ENCODE measurements around the gene RNF44. TPM values are rescaled to one million over a fixed set of nuclear protein-coding genes. Genes with fewer than 3 reads are reported as not detected.

Gene RNF44
- 19.6 and 22.2 TPM in 2 replicates for total RNA-seq (2014; rRNA removed; shearing (Covaris generic))

GRCh38 chr5:176536902-176537553 lies at the start of gene RNF44:
TSS of gene RNF44 (minus strand) at chr5:176537402. CDS start at chr5:176532472, 4,930 bp downstream.

GRCh38 chr5:176548967-176549444 lies 11.8 kb upstream of the RNF44 start, which contains the start of gene CDHR2:
TSS of gene CDHR2 (plus strand) at chr5:176549342. CDS start at chr5:176565353, 16,011 bp downstream.

Small RNA genes within 50 kb of the gene (small RNA-seq; reads per million reads assigned to genes)
- gene RF00019 (not detected), gene RN7SL684P (not detected)

Other genes with a start within 250 kb of the RNF44 start
- gene KIAA1191, start 175.6 kb downstream of the RNF44 start, total RNA-seq (2014; rRNA removed; shearing (Covaris generic)) = 46.6 and 53.0 TPM in 2 replicates
- gene ARL10, start 171.9 kb downstream of the RNF44 start, total RNA-seq (2014; rRNA removed; shearing (Covaris generic)) = 0.30 and 1.4 TPM in 2 replicates
- 162 and 174 TPM in 2 replicates for gene NOP16, start 148.8 kb downstream of the RNF44 start, total RNA-seq (2014; rRNA removed; shearing (Covaris generic))
- gene HIGD2A, start 148.7 kb downstream of the RNF44 start, total RNA-seq (2014; rRNA removed; shearing (Covaris generic)) = 75.3 and 99.4 TPM in 2 replicates
- gene CLTB, start 120.9 kb downstream of the RNF44 start, total RNA-seq (2014; rRNA removed; shearing (Covaris generic)) = 131 and 132 TPM in 2 replicates
- 48.2 and 48.7 TPM in 2 replicates for gene FAF2, start 89.0 kb downstream of the RNF44 start, total RNA-seq (2014; rRNA removed; shearing (Covaris generic))
- not detected in 2 replicates for gene CDHR2, start 11.9 kb upstream of the RNF44 start, total RNA-seq (2014; rRNA removed; shearing (Covaris generic))
- 10.1 and 11.0 TPM in 2 replicates for gene GPRIN1, start 72.8 kb upstream of the RNF44 start, total RNA-seq (2014; rRNA removed; shearing (Covaris generic))
- not detected in 2 replicates for gene SNCB, start 93.1 kb upstream of the RNF44 start, total RNA-seq (2014; rRNA removed; shearing (Covaris generic))
- gene EIF4E1B, start 93.3 kb upstream of the RNF44 start, total RNA-seq (2014; rRNA removed; shearing (Covaris generic)) = not detected in 2 replicates
- gene TSPAN17, start 110.1 kb upstream of the RNF44 start, total RNA-seq (2014; rRNA removed; shearing (Covaris generic)) = 11.9 and 13.4 TPM in 2 replicates

All from A375 (cell line).